Measurements from ENCODE around the gene CIAPIN1. TPM values are rescaled to one million over a fixed set of nuclear protein-coding genes. Genes with fewer than 3 reads are reported as not detected.

CIAPIN1 gene
- total and polyA plus RNA-seq, 2 donors from 2014 or later = 53.6 to 56.3 TPM

DNA sequence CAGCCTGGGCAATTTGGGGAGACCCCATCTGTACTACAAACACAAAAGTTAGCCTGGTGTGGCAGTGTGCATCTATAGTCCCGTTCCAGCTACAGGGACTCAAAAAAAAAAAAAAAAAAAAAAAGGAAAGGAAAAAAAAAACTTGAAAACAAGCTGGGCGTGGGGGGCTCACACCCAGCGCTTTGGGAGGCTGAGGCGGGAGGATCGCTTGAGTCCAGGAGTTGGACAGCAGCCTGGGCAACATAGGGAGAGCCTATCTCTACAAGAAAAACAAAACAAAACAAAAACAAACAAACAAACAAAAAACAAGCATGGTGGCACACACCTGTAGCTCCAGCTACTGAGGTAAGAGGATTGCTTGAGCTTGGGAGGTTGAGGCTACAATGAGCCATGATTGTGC is 55.5 kb downstream of the CIAPIN1 start:
- H3K27ac ChIP-seq (ENCODE audit: low read depth in 2 of 2, low read length in 2 of 2) = no peak overlapping the region
- H3K27me3 ChIP-seq (ENCODE audit: control insufficient read depth, insufficient read depth, low read length) = no peaks in the 10 kb centered on the region
- DNase-seq (no peak), FAIRE-seq (no peak)
- H3K36me3 ChIP-seq (ENCODE audit: control insufficient read depth in 2 of 3, insufficient read depth in 3 of 3, low read length in 3 of 3) = peaks cover 0 to 3% (median 0%) of the 10 kb centered on the region in 3 donors
- H3K4me3 ChIP-seq (ENCODE audit: low read length in 3 of 3) = no peak overlapping the region
- peaks cover 2 to 8% (median 6%) of the 10 kb centered on the region in 3 donors for H3K4me1 ChIP-seq (ENCODE audit: control insufficient read depth in 2 of 3, insufficient read depth in 2 of 3, low read depth in 1 of 3, low read length in 3 of 3)
- peaks cover 0 to 5% (median 4%) of the 10 kb centered on the region in 3 donors for H3K9me3 ChIP-seq (ENCODE audit: control insufficient read depth in 2 of 3, insufficient read depth in 1 of 3, low read length in 3 of 3)
- TF ChIP-seq, protein P1, sequence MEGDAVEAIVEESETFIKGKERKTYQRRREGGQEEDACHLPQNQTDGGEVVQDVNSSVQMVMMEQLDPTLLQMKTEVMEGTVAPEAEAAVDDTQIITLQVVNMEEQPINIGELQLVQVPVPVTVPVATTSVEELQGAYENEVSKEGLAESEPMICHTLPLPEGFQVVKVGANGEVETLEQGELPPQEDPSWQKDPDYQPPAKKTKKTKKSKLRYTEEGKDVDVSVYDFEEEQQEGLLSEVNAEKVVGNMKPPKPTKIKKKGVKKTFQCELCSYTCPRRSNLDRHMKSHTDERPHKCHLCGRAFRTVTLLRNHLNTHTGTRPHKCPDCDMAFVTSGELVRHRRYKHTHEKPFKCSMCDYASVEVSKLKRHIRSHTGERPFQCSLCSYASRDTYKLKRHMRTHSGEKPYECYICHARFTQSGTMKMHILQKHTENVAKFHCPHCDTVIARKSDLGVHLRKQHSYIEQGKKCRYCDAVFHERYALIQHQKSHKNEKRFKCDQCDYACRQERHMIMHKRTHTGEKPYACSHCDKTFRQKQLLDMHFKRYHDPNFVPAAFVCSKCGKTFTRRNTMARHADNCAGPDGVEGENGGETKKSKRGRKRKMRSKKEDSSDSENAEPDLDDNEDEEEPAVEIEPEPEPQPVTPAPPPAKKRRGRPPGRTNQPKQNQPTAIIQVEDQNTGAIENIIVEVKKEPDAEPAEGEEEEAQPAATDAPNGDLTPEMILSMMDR (IDR thresholded peaks at IDR 0.05; ENCODE audit: borderline replicate concordance, extremely low read depth, insufficient read depth) = no peak
- H3K9ac ChIP-seq (ENCODE audit: low read length in 3 of 3) = no peak overlapping the region
- intact Hi-C loops (cut with DNase I) = no loop called here

DNA sequence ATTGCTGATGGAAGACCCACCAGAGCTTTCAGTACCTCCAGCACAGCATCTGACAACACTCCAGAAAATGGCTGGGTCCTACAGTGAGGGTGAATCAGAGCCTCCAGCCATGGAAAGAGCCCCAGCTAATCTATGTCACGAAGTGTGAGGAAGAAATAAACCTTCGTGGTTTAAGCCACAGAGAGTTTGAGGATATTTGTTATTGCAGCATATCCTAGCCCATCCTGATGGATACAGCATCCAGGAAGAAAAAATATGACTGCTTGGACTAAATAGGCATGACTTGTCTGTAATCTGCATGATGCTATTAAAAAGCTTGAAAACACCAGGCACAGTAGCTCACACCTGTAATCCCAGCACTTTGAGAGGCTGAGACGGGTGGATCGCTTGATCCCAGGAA is 55.9 kb downstream of the CIAPIN1 start:
- Histone ChIP-seq H3K4me3 (ENCODE audit: low read length in 3 of 3) (no peak overlapping the region), H3K4me1 (ENCODE audit: control insufficient read depth in 2 of 3, insufficient read depth in 2 of 3, low read depth in 1 of 3, low read length in 3 of 3) (peaks cover 2 to 12% (median 6%) of the 10 kb centered on the region in 3 donors), H3K9ac (ENCODE audit: low read length in 3 of 3) (no peak overlapping the region), H3K9me3 (ENCODE audit: control insufficient read depth in 2 of 3, insufficient read depth in 1 of 3, low read length in 3 of 3) (peaks cover 0 to 5% (median 4%) of the 10 kb centered on the region in 3 donors), H3K27ac (ENCODE audit: low read depth in 2 of 2, low read length in 2 of 2) (no peak overlapping the region), H3K36me3 (ENCODE audit: control insufficient read depth in 2 of 3, insufficient read depth in 3 of 3, low read length in 3 of 3) (peaks cover 0 to 3% (median 0%) of the 10 kb centered on the region in 3 donors), H3K27me3 (ENCODE audit: control insufficient read depth, insufficient read depth, low read length) (no peaks in the 10 kb centered on the region)
- intact Hi-C loops (cut with DNase I) = no loop called here
- TF ChIP-seq, protein P1 (IDR thresholded peaks at IDR 0.05; ENCODE audit: borderline replicate concordance, extremely low read depth, insufficient read depth) = no peak
- no peak for DNase-seq
- no peak for FAIRE-seq

DNA sequence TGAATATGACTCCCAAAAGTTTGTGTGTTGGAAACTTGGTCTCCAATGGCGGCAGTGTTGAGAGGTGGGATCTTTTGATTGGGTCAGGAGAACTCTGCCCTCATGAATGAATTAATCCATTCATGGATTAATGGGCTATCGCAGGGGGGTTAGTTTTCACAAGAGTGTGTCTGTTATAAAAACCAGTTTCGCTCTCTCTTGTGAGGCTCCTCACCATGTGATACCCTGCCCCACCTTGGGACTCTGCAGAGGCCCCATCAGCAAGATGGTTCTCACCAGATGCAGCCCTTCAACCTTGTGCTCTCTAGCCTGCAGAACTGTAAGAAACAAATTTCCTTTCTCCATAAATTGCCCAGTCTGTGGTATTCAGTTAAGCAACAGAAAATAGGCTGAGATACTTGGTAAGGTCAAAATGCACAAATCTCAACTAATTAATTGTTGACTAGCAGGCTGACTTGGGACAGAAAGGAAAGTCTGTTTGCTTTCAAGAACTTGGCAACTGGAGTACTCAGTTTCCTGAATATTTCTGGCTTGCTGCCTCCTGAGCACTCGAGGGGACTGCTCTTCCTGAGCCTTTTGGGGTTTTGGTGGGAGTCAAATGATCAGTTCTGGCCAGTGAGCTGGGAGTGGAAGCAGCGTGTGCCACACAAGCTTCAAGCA is 56.4 kb downstream of the CIAPIN1 start:
- Histone ChIP-seq H3K9me3 (ENCODE audit: control insufficient read depth in 2 of 3, insufficient read depth in 1 of 3, low read length in 3 of 3) (peaks cover 0 to 5% (median 4%) of the 10 kb centered on the region in 3 donors), H3K27ac (ENCODE audit: low read depth in 2 of 2, low read length in 2 of 2) (no peak overlapping the region), H3K27me3 (ENCODE audit: control insufficient read depth, insufficient read depth, low read length) (no peaks in the 10 kb centered on the region), H3K36me3 (ENCODE audit: control insufficient read depth in 2 of 3, insufficient read depth in 3 of 3, low read length in 3 of 3) (peaks cover 0 to 3% (median 0%) of the 10 kb centered on the region in 3 donors), H3K4me3 (ENCODE audit: low read length in 3 of 3) (no peak overlapping the region), H3K4me1 (ENCODE audit: control insufficient read depth in 2 of 3, insufficient read depth in 2 of 3, low read depth in 1 of 3, low read length in 3 of 3) (peaks cover 2 to 13% (median 6%) of the 10 kb centered on the region in 3 donors), H3K9ac (ENCODE audit: low read length in 3 of 3) (no peak overlapping the region)
- peak in 2 of 5 donors; percentile 58 to 90 for DNase-seq
- TF ChIP-seq, protein P1 (IDR thresholded peaks at IDR 0.05; ENCODE audit: borderline replicate concordance, extremely low read depth, insufficient read depth) = no peak
- FAIRE-seq = no peak
- intact Hi-C loops (cut with DNase I) = no loop called here

Measured in kidney (tissue), 14 donors.